H54 (cell line): ENCODE data around the gene HLA-A.
A peak's percentile ranks its signal among the peaks of the same experiment; 100 is the strongest.
"Not testable (repeated sequence)": the region's sequence is repeated elsewhere in the genome, so short reads cannot be mapped to it uniquely, and the experiment has no call there.

ENCODE experiments used
- DNase-seq: peaks from one replicate; pipeline ENCODE4 v3.0.0; 2011; ENCODE audit warnings: low spot score, mixed read lengths; ENCODE audit not compliant: insufficient read length
- FAIRE-seq: peaks from 3 replicates; lab custom pipeline; 2011; peaks lifted over from hg19 to GRCh38; lab: Jason Lieb, UNC
- POLR2A ChIP-seq: IDR thresholded peaks from 2 replicates; pipeline ENCODE4 v1.6.1; 2011; ENCODE audit warnings: low read depth, mild to moderate bottlenecking, low read length

HLA-A gene

DNA sequence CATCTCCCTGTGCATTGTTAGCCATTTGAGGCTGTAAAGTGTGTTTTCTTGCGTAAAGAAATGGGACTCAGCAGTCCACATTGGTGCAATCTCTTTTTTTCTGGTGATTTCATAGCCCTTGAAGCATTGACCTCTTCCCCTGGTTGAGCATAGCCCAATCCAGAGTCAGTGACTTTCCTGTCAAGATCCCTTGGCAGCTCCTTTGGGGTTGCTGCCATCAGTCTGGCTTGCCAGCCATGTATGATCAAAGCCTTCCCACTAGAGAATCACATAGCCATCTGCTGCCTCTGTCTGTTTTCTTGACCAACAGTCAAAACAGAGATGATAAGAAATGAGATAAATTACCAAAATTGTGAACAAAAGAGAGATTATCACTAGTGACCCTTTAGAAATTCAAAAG lies 19.6 kb downstream of the HLA-A start:
- TF ChIP-seq POLR2A, result no peak
- FAIRE-seq (no peak), DNase-seq (no peak)

DNA sequence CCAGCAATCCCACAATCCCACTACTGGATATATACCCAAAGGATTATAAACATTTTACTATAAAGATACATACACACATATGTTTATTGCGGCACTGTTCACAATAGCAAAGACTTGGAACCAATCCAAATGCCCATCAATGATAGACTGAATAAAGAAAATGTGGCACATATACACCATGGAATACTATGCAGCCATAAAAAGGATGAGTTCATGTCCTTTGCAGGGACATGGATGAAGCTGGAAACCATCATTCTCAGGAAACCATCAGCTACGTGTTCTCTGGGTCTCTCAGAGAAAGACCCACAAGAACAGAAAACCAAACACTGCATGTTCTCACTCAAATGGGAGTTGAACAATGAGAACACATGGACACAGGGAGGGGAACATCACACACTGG lies 21.4 kb downstream of the HLA-A start:
- FAIRE-seq, DNase-seq: not testable (repeated sequence)

DNA sequence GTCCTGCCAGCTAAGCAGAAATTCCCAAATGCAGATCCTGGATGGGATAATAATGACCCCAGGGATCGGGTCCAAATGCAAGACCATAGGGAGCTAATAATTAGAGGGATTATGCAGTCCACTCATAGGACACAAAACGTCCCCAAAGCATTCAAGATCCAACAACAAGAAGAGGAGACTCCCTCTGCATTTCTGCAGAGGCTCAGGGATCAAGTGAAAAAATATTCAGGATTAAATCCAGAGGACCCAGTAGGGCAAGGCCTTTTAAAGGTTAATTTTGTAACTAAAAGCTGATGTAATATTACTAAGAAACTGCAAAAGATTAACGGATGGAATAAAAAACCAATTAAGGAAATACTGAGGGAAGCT lies 22.2 kb downstream of the HLA-A start:
- no peak for FAIRE-seq
- no peak for DNase-seq
- no peak for TF ChIP-seq POLR2A

DNA sequence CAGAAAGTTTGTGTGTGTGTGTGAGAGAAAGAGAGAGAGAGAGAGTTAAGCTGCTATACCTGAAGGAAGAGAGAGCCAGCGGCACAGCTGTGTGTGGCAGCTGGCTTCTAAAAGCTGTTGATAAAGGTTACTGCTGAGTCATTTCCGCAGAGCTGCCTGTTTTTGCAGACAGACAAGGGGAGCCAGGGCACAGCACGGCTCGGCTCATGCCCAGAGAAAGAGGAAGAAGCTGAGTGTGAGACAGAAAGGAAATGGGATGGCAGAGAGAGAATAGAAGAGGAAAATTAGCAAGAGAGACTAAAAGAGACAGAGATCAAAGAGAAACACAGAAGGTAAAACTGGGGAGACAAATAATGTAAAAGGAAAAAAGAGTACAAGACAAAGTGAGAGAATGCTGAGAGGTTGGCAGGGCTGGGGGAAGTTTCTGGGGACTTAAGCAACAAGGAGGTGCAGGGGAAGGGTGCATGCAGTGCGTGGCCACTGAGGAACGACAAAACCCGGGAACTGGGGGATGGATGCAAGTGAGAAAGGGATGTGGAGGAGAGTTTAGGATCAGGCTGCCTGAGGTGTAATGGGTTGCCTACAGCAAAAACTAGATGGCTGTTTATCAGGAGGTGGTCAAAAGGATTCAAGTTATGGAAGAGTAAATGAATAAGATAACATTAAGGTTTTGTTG lies 22.7 kb downstream of the HLA-A start:
- peak; percentile 95 for FAIRE-seq
- peak; percentile 61 for DNase-seq
- no peak for TF ChIP-seq POLR2A

DNA sequence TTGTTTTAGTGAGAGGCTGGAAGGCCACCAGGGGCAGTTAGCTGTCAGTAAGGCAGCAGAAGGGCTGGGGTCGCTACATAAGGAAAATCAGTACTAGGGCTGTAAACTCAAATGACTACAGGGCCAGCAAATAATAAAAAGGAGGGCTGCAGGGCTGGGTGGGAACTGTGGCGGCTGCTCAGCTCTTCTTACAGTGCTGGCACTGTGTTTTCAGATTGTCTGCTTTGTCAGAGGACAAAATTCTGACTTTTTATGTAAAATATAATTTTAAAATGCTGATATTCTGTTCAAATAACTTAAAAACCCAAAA lies 23.2 kb downstream of the HLA-A start:
- DNase-seq (no peak), FAIRE-seq (no peak)
- no peak for TF ChIP-seq POLR2A

DNA sequence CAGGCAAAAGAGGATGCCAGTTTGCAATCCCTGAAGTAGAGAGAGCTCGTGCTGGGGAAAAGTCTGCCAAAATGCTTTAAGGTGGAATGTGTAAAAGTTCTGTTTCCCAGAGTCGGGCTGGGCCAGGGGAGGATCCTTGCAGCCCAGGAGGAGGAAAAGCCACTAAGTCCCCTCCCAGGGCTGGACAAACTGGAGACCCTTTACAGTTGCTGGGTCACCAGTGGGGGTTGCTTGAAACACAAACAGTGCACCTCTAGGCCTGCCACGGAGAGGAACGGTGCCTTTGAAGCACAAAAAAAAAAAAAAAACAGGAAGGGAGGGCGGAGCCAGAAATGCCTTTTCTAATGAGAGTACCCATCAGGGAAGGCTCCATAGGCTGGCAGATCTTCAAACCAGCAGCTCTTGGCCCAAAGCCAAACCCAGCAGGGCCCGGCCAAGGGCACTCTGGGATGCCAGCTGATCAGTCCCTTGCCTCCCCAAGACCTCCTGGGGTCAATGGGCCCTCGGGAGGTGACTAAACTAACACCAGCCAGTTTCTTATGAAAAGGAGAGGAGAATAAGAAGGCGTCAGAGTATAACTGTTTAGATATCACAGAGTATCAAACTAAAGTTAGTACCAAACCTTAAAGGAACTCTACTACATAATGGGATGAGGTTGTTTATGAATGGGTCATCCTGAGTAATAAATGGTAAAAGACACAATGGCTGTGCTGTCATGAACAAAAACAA lies 23.7 kb downstream of the HLA-A start:
- FAIRE-seq (peak; percentile 96), DNase-seq (peak; percentile 65)
- TF ChIP-seq POLR2A, result no peak

DNA sequence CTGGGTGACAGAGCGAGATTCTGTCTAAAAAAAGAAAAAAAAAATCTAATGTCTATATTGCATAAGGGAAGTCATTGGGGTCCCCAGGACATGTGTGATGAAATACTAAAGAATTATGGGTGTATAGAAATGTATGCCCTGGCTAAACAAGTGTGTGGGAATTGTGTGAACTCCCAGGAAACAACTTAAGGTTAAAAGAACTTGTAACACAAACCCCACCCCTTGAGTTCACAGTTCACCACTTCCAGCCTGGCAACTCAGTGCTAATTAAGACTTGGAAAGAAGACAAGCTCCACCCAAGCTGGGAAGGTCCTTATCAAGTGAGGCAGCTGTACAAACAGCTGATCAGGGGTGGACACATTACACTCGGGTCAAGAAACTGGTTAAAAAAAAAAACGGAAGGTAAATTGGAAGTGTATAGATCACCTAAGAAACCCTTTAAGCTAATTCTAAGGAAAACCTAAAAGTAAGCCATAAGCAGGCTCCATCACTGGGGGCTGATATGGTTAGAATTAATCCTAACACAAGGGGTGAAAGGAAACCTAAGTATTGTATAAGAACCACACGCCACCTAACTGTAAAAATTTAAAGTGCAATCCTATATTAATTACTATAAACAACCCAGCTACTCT lies 25.2 kb downstream of the HLA-A start:
- TF ChIP-seq POLR2A, result no peak
- FAIRE-seq, result no peak

DNA sequence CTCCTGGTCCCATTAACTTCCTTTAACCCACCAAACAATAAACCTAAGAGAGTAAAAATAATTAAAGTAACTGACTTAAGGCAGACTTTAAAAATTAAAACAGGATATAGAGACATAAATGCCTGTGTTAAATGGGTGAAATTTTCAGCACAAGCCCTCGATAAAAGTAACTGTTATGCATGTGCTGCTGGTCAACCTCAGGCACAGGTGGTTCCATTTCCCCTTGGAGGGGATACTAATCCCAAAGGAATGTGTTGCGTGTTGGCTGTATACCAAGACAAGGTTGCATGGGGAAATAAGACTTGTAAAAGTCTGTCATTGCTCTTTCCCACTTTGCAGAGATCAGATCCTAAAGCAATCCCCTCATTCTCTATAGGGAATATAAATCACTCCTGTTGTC lies 25.8 kb downstream of the HLA-A start:
- FAIRE-seq, result peak; percentile 94
- peak; percentile 15 for DNase-seq

More for the DNA sequence above, 25.2 kb downstream of the HLA-A start:
- no peak for DNase-seq

DNA sequence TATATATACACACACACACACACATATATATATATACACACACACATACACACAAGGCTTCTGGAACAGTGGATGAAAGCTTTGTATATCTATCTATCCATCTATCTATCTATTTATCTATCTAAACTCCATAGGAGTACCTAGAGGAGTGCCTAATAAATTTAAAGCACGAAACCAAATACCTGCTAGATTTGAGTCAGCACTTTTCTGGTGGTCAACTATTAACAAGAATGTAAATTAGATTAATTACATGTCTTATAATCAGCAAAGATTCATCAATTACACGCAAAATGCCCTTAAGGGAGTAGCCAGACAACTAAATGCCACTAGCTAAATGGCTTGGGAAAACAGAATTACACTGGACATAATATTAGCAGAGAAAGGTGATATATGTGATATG lies 26.6 kb downstream of the HLA-A start:
- DNase-seq (no peak), FAIRE-seq (no peak)
- TF ChIP-seq POLR2A, result no peak

More for the DNA sequence above, 25.8 kb downstream of the HLA-A start:
- no peak for TF ChIP-seq POLR2A

DNA sequence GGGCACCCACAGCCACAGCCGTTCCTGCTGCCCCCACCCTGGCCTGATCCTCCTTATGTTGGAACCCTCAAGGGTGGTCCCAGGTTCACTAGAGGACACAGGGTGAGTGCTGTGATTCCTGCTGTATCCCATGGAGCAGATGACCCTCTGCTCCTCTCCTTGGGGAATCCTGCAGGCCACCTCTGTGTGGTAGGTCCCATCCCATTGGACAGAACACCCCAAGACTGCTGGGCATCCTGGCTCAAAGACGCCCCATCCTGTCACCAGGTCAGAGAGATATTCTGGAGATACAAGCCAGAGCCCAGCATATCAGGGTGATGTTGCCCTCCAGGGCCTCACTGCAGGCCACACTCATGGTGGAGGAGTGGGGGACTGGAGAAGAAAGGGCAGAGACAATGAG lies 28.4 kb downstream of the HLA-A start:
- TF ChIP-seq POLR2A, result no peak
- DNase-seq (no peak), FAIRE-seq (no peak)

DNA sequence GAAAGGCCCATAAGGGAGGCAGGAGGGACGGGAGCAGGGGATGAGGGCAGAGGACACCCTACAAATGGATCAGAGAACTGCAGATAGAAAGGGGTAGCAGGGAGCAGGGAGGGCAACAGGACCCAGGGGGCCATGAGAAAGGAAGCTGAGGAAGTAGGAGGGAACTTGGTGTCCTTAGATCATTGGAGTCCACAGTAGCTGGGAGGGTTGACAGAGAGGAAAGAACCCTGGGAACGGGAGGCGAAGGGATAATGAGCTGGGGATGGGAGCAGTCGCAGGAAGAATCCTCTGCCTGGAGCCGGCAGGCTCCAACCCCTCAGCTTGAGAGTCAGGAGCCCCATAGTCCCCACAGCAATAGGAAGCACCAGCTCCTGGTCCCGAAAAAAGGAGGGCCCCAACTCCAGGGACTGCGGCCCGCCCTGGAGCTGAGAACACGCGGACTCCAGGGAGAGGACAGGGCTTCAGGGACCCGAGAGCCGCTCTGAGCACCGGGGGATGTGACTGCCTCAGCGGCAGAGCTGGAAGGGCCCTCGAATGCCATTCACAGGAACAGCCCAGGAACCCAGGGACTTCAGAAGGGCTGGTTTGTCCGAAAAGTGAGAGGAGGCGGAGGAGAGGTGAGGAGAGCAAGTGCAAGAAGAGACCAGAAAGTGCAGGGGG lies 32.7 kb downstream of the HLA-A start:
- no peak for TF ChIP-seq POLR2A
- DNase-seq (no peak), FAIRE-seq (no peak)

DNA sequence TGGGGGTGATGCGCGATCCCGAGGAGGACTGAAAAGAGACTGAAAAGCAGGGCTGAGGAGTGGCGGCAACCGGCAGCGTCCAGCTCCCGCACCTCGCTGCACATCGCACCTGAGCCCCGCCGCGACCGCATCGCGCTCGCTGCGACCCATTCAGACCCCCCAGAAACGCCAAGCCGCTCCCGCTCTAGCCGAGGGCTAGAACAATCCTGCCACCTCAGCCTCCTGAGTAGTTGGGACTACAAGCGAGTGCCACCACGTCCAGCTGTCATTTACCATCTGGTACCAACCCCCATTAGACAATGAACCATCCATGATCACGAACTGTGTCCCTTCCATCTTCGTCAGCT lies 33.2 kb downstream of the HLA-A start:
- TF ChIP-seq POLR2A, result no peak
- DNase-seq (no peak), FAIRE-seq (no peak)

DNA sequence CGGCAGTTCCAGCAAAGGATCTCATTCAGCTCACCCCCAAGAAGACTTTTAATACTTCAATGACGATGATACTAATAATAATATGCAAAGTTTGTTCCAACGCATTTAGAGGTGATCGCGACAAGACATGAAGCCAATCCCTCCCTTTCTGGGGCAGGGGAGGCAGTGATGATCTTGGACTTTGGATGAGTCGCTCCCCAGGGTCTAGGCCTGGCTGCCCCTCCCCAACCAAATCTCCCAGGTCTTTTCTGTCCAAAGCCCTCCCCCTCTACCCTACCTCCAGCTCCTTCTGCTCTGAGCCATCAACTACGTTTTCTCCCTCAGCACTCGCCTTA lies 33.9 kb downstream of the HLA-A start:
- DNase-seq (no peak), FAIRE-seq (no peak)
- TF ChIP-seq POLR2A, result no peak
